Gastroesophageal sphincter (tissue), 4 donors: ENCODE results near the gene GABRD. TPM values are rescaled to one million over a fixed set of nuclear protein-coding genes. Genes with fewer than 3 reads are reported as not detected.
"Not testable (repeated sequence)": the region's sequence is repeated elsewhere in the genome, so short reads cannot be mapped to it uniquely, and the experiment has no call there.

Experiments used
- ATAC-seq: fragments of 150-250 bp; one replicate; pipeline ENCODE4 v1.9.1; 2016; ENCODE audit warnings: mild to moderate bottlenecking, moderate library complexity
- H3K27ac ChIP-seq, 4 donors: fragments of 200-600 bp; sonication (generic) in 3 of 4; 1 replicate in 3 of 4; 2 replicates in 1 of 4; pipeline ENCODE4 v1.5.1; 2016 to 2019
- H3K27me3 ChIP-seq: fragments of 200-600 bp; sonication (generic); one replicate; pipeline ENCODE4 v1.5.1; 2019
- H3K36me3 ChIP-seq, 2 donors: fragments of 200-600 bp; sonication (generic); one replicate each; pipeline ENCODE4 v1.5.1; 2019; ENCODE audit warnings: control low read depth in 1 of 2
- H3K4me1 ChIP-seq, 3 donors: fragments of 200-600 bp; sonication (generic); 1 replicate in 2 of 3; 2 replicates in 1 of 3; pipeline ENCODE4 v1.5.1; 2016 to 2019; ENCODE audit warnings: control low read depth in 2 of 3
- H3K4me3 ChIP-seq, 2 donors: fragments of 200-600 bp; sonication (generic); one replicate each; pipeline ENCODE4 v1.5.1; 2019; ENCODE audit warnings: mild to moderate bottlenecking in 1 of 2, moderate library complexity in 1 of 2
- H3K9me3 ChIP-seq, 3 donors: fragments of 200-600 bp; sonication (generic); one replicate each; pipeline ENCODE4 v1.5.1; 2017 to 2019; ENCODE audit warnings: control low read depth in 2 of 3
- EP300 ChIP-seq: sonication (generic); formaldehyde crosslinking; IDR thresholded peaks from one replicate; pipeline ENCODE4 v1.6.1; 2017; ENCODE audit warnings: antibody characterized with exemption, mild to moderate bottlenecking
- POLR2A ChIP-seq, 2 donors: fragments of 450-650 bp; IDR thresholded peaks; one replicate each; pipeline ENCODE4 v1.6.1; 2017; ENCODE audit warnings: antibody characterized with exemption in 2 of 2, mild to moderate bottlenecking in 2 of 2, moderate library complexity in 1 of 2
- POLR2AphosphoS5 ChIP-seq: sonication (generic); formaldehyde crosslinking; IDR thresholded peaks from one replicate; pipeline ENCODE4 v1.6.1; 2017; ENCODE audit warnings: antibody characterized with exemption
- WGBS, 2 donors: methylation state at CpG; one replicate each; pipeline ENCODE4 v1.1.5; 2018; ENCODE audit warnings: low coverage in 1 of 2; 5-methylcytosine and 5-hydroxymethylcytosine counted together
- total RNA-seq, 4 donors: library from RNA; depleted of rRNA; stranded (reverse); fragments of >200 nt; gene quantifications; one replicate each; pipeline ENCODE4 v1.1.0, GENCODE V29; 2016
- TF ChIP-seq, protein P1 (sequence below), 4 experiments: fragments of 200-600 bp in 2 of 4; fragments of 450-650 bp in 2 of 4; sonication (generic) in 1 of 4; IDR thresholded peaks; one replicate each; pipeline ENCODE4 v1.5.1; 2017 to 2019; ENCODE audit warnings: antibody characterized with exemption in 4 of 4, mild to moderate bottlenecking in 2 of 4, moderate library complexity in 2 of 4

Gene GABRD
- total RNA-seq, 4 donors from 2014 or later, result 0.73 TPM; not detected in 3

DNA sequence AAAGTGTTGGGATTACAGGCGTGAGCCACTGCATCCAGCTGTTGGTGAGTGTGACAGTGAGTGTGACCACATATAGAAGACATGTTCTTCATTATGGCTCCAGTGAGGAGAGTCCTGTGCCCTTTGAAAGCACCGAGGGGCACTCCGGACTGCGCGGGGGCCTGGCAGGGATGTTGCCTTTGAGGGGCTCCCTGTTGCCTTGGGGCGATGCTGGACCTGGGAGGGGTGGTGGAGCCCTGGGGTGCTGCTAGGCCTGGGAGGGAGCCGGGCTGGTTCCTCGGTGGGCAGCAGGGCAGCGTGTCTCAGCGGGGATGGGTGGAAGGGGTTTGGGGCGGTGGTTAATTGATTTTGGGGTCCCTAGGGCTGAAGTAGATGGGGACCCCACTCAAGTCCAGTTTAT lies 41.0 kb upstream of the GABRD start:
- ATAC-seq, result no peak

DNA sequence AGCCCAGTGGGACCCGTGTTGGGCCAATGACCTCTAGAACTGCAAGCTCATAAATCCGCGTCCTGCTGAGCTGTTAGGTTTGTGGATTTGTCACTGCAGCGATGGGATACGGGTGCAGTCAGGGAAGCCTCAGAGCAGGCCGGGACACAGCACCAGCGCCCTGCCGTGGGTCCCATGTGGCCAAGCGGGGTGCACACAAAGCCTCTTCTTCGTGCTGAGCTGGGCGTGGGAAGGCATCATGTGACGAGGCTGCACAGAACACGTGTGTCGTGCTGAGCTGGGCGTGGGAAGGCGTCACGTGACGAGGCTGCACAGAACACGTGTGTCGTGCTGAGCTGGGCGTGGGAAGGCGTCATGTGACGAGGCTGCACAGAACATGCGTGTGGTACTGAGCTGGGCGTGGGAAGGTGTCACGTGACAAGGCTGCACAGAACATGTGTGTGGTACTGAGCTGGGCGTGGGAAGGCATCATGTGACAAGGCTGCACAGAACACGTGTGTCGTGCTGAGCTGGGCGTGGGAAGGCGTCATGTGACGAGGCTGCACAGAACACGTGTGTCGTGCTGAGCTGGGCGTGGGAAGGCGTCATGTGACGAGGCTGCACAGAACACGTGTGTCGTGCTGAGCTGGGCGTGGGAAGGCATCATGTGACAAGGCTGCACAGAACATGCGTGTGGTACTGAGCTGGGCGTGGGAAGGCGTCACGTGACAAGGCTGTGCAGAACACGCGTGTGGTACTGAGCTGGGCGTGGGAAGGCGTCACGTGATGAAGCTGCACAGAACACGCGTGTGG lies 40.3 kb upstream of the GABRD start:
- not testable (repeated sequence) for H3K36me3 ChIP-seq, H3K9me3 ChIP-seq, H3K4me3 ChIP-seq, H3K4me1 ChIP-seq, H3K27ac ChIP-seq, ATAC-seq
- 87 to 89% methylated on average over 22 to 23 of the region's 51 CpGs for WGBS, 2 donors
- peaks cover 47% of the 10 kb centered on the region for H3K27me3 ChIP-seq

More for the DNA sequence above, 41.0 kb upstream of the GABRD start:
- H3K27ac ChIP-seq, result no peak overlapping the region
- H3K27me3 ChIP-seq, result peaks cover 49% of the 10 kb centered on the region
- no peak overlapping the region for H3K4me3 ChIP-seq
- WGBS, 2 donors, result 60 to 92% methylated on average over 2 to 5 of the region's 11 CpGs
- no peaks in the 10 kb centered on the region for H3K9me3 ChIP-seq
- TF ChIP-seq EP300 (no peak), POLR2A (IDR thresholded peaks at IDR 0.05) (no peak)
- TF ChIP-seq, protein P1, sequence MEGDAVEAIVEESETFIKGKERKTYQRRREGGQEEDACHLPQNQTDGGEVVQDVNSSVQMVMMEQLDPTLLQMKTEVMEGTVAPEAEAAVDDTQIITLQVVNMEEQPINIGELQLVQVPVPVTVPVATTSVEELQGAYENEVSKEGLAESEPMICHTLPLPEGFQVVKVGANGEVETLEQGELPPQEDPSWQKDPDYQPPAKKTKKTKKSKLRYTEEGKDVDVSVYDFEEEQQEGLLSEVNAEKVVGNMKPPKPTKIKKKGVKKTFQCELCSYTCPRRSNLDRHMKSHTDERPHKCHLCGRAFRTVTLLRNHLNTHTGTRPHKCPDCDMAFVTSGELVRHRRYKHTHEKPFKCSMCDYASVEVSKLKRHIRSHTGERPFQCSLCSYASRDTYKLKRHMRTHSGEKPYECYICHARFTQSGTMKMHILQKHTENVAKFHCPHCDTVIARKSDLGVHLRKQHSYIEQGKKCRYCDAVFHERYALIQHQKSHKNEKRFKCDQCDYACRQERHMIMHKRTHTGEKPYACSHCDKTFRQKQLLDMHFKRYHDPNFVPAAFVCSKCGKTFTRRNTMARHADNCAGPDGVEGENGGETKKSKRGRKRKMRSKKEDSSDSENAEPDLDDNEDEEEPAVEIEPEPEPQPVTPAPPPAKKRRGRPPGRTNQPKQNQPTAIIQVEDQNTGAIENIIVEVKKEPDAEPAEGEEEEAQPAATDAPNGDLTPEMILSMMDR (IDR thresholded peaks at IDR 0.05), result no peak
- H3K36me3 ChIP-seq, result no peaks in the 10 kb centered on the region
- H3K4me1 ChIP-seq, result no peaks in the 10 kb centered on the region

GRCh38 chr1:1979482-1980165 lies 39.5 kb upstream of the GABRD start:
- peaks cover 45% of the 10 kb centered on the region for H3K27me3 ChIP-seq
- H3K4me1 ChIP-seq, result no peaks in the 10 kb centered on the region
- H3K9me3 ChIP-seq, result no peaks in the 10 kb centered on the region
- ATAC-seq, result no peak
- no peak overlapping the region for H3K27ac ChIP-seq
- H3K36me3 ChIP-seq, result no peaks in the 10 kb centered on the region
- H3K4me3 ChIP-seq, result no peak overlapping the region
- WGBS, 2 donors, result 87 to 93% methylated on average over 20 to 36 of the region's 61 CpGs
- TF ChIP-seq EP300 (no peak), POLR2A (IDR thresholded peaks at IDR 0.05) (no peak), POLR2AphosphoS5 (no peak)
- TF ChIP-seq, protein P1 (IDR thresholded peaks at IDR 0.05), result no peak

GRCh38 chr1:1980467-1981141 lies 38.5 kb upstream of the GABRD start:
- 90% methylated on average over 4 of the region's 42 CpGs; no CpG with 5 or more reads in 1 of the 2 donors for WGBS, 2 donors
- Histone ChIP-seq H3K9me3 (no peaks in the 10 kb centered on the region), H3K27ac (no peak overlapping the region), H3K4me1 (no peaks in the 10 kb centered on the region), H3K4me3 (no peak overlapping the region), H3K36me3 (no peaks in the 10 kb centered on the region), H3K27me3 (peaks cover 45% of the 10 kb centered on the region)
- TF ChIP-seq POLR2AphosphoS5, result no peak
- TF ChIP-seq, protein P1 (IDR thresholded peaks at IDR 0.05), result no peak
- TF ChIP-seq EP300, result no peak
- TF ChIP-seq POLR2A (IDR thresholded peaks at IDR 0.05), result no peak
- no peak for ATAC-seq

GRCh38 chr1:1981142-1981500 lies 38.0 kb upstream of the GABRD start:
- no peaks in the 10 kb centered on the region for H3K9me3 ChIP-seq
- TF ChIP-seq, protein P1 (IDR thresholded peaks at IDR 0.05), result no peak
- TF ChIP-seq POLR2AphosphoS5 (no peak), EP300 (no peak), POLR2A (IDR thresholded peaks at IDR 0.05) (no peak)
- no peaks in the 10 kb centered on the region for H3K36me3 ChIP-seq
- whole genome bisulfite sequencing, 2 donors, result no CpG with 5 or more reads among the region's 26 CpGs
- ATAC-seq, result no peak
- H3K27ac ChIP-seq, result no peak overlapping the region
- no peaks in the 10 kb centered on the region for H3K4me1 ChIP-seq
- H3K27me3 ChIP-seq, result peaks cover 45% of the 10 kb centered on the region
- H3K4me3 ChIP-seq, result no peak overlapping the region

GRCh38 chr1:1981631-1982327 lies 37.4 kb upstream of the GABRD start:
- H3K4me3 ChIP-seq, H3K9me3 ChIP-seq, ATAC-seq, H3K36me3 ChIP-seq, H3K4me1 ChIP-seq, H3K27ac ChIP-seq: not testable (repeated sequence)
- 81% methylated on average over 31 of the region's 73 CpGs; no CpG with 5 or more reads in 1 of the 2 donors for WGBS, 2 donors
- H3K27me3 ChIP-seq, result peaks cover 45% of the 10 kb centered on the region
